GM21423 (cell line): ENCODE measurements around the gene SCN4A.
"Not testable (repeated sequence)": the region's sequence is repeated elsewhere in the genome, so short reads cannot be mapped to it uniquely, and the experiment has no call there.

Source experiments
- ATAC-seq: cut with Tn5 transposase; IDR thresholded peaks from one replicate; pipeline ENCODE4 v1.9.1; 2021; ENCODE audit warnings: mild to moderate bottlenecking, moderate library complexity; ENCODE audit not compliant: unreplicated experiment

Gene SCN4A

DNA sequence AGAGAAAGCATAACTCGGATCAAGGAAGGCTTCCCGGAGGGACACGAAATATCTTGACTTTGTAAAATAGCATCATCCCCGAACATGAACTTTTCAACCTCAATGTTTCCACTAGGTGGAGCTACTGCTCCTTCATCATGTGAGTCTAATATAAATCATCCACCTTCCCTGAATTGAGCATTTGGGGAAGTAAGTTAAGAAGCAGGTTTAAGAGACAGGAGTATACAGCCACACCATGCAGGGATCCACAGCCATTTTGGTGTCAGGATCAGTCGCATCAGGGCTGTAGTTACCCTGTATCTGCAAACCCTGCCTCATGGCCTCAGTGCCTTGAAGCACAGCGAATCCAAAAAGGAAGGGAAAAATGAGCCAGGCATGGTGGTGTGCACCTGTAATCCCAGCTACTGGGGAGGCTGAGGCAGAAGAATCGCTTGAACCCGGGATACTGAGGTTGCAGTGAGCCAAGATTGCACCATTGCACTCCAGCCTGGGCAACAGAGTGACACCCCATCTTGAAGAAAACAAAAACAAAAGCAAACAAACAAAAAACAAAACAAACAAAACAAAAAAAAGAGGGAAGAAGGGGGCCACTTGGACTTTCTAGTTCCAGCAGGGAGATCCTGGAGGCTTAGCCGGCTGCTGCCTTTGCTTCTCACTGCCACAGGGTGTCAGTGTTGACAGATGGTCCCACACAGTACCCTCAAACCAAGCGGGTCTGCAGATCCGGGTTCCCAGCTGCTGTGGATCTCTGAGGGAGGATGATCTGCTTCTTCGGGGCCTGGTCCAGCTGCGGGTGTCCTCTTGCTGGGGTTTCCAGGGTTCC, 83.5 kb downstream of the SCN4A start:
- ATAC-seq, result not testable (repeated sequence)
